Activated gamma-delta T cell treated with anti-CD3 and anti-CD28 coated beads, Interleukin-2, amount 50 U/mL, for 16 hours (primary cell): Measurements from ENCODE around the gene CTRB2.
"Not testable (repeated sequence)": the region's sequence is repeated elsewhere in the genome, so short reads cannot be mapped to it uniquely, and the experiment has no call there.

Source experiments
- DNase-seq: peaks from one replicate; pipeline ENCODE4 v3.0.0-alpha.2; 2020; ENCODE audit warnings: low read depth

The CTRB2 gene

DNA sequence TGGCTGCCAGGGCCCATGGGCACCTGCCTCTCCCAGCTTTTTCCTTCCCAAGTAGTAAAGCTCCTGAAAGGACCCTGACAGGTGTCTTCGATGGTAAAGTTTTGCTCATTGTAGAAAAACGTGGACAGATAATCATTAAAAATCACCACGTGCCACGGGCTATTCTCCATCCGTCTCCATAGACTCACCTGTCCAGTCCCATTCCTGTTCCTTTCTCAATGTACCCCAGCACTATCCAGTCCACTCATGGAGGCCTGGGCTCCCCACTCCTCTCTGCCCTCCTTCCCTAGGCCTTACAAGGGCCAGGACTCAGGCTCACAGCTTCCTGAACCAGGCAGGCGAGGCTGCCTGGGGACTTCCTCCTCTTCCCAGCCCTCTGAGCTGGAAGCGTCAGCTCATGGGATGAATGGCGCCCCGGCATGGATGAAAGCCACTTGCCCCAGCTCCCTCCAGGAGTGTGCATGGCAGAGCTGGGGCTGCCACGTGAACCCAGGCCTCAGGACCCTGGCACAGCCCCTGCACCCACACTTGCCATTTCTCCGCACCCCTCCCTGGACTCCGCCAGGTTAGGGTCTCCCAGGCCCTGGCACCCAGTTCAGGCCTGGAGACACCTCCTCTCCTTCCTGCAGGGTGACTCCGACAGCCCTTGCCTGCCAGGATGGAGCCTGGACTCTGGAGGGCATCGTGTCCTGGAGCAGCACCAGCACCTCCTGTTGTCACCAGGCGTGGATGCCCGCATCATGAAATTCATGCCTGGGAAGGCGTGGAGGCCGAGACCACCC lies 20.6 kb upstream of the CTRB2 start:
- no peak for DNase-seq

DNA sequence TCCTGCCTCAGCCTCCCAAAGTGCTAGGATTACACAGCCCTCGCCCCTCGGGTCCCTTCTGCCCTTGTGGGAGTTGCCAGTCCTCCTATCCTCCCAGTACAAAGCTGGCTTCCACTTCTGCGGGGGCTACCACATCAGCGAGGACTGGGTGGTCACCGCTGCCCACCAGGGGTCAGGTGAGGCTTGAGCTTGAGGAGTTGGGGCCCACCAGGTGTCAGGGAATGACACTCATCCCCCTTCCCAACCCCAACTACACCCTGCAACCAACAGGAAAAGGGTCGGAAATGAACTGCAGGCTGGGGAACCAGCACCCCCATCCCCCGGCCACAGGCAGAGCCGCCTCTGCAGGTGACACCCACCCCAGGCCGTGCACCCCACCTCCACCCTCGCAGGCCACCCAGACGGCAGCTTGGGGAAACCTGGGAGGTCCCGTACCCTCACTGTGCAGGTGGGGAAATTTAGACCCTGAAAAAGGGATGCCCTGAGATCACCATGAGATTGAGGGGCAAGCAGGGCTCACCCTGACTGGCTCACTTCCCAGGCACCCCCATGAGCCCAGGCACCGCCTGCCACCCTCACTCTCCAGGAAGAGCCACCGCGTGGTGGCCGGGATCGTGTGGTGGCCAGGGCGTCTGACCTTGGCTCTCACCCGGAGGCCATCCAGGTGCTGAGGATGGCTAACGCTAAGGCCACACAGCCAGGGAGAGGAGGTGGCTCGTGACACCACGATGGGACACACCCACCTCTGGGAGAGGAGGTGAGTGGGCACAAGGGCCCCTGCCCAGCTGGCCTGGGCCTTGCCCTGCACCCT lies 19.8 kb upstream of the CTRB2 start:
- DNase-seq = no peak

DNA sequence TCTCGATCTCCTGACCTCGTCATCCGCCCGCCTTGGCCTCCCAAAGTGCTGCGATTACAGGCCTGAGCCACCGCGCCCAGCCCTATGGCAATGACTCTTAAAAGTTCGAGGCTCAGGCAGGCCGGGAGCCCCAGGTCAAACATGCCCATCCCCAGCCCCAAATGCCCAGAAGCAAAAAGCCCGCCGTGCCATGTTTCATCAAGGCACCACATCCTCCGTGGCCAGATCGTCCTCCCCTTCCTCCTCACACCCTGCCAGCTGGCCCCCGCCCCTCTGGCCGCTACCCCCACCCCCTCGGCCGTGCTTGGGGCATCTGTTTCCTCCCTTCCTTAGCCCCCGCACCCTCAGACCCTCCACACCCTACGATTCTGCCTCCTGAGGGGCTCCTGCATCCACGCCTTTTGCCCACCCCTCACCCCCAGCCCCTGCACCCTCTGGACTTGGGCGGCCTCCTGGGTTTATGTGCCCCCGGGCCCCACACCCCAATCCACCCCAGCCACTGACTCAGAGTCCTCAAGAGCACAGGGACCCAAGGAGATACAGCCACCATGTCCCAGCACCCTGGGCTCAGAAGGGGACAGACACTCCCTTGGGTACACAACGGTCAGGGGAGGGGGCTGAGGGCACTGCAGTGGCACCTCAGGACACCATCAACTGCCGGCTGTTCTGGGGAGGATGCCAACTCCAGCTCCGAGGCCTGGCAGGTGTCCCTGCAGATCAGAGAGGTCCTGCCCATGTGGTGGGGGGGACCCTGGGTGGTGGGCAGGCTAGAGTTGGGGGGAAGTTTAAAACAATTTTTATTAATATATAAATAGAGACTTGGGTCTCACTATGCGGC lies 18.9 kb upstream of the CTRB2 start:
- DNase-seq = no peak

DNA sequence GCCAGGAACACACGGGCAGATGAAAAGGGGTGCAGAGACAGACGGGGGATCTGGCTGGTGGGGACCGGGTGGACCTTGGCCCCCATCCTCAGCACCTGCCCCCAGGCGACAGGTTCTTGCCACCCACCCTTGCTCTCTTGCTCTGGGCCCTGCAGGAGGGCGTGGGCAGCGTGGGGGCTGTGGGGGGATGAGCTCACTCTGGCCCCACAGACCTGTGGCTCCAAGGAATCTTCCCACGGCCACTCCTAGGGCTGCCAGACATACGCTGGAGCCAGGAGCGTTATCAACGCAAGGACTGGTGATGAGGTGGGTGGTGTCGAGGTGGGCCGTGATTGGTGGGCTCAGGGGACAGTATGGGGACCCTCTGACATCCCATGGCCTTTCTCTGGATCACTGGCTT lies 18.1 kb upstream of the CTRB2 start:
- no peak for DNase-seq

DNA sequence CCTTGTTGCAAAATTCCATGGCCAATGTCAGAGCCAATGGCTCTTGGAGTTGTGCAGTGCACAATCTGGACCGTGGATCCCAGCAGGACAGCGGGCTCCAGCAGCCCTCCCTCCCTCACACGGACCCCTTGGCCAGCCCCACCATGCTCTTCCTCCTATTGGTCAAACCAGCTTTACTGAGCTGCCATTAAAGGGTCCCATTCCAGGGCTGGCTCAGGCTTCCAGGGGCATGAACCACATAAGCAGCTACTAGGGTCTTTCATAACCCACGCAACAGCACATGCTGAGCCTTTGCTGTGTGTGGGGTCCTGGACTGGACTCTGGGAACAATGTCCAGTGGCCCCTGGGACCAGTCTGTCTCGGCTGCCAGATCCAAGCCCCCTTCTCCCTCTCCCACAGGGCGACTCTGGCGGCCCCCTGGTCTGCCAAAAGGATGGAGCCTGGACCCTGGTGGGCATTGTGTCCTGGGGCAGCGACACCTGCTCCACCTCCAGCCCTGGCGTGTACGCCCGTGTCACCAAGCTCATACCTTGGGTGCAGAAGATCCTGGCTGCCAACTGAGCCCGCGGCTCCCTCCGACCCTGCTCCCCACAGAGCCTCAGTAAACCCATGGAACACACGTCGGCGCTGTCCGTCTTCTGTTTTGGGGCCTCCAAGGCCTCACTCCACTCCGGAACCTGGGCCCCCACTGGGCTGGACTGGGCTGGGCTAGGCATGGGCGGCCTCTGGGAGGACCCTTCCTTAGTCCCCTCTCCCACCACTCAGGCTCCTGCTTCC lies 17.5 kb upstream of the CTRB2 start:
- DNase-seq = no peak

DNA sequence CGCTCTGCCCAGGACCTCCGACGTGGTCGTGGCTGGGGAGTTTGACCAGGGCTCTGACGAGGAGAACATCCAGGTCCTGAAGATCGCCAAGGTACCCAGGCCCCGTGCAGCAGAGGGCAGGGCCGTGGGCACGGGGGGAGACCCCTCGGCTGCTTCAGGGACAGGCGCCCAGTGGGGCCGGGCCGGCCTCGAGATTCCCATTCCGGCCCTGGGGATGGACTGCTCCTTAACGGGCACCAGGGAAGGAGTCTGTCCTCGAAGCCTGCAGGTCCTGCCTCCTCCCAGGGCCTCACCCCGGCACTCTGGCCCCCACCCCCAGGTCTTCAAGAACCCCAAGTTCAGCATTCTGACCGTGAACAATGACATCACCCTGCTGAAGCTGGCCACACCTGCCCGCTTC lies 16.2 kb upstream of the CTRB2 start:
- DNase-seq = not testable (repeated sequence)

DNA sequence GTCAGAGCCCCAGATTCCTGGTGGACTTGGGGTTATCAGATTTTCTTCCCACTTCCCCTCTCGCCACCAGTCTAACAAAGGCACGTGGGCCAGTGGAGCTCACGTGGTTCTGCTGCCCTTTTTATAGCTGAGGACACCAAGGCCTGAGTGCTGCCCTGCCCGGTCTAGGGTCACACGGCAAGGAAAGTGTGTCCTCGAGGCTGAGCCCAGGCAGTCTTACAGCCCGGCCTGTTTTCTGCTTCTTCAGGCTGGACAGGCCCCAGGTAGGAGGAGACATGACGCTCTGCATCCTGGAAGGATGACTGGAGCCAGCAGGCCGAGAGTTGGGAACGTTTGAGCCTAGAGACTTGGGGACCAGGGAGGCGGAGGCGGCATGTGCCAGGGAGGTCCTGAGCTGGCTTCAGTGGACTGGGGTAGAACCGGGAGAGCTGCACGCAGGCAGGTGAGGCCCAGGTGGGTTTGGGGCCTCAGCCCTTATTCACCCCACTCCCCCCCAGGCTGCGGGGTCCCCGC lies 15.4 kb upstream of the CTRB2 start:
- DNase-seq = no peak

DNA sequence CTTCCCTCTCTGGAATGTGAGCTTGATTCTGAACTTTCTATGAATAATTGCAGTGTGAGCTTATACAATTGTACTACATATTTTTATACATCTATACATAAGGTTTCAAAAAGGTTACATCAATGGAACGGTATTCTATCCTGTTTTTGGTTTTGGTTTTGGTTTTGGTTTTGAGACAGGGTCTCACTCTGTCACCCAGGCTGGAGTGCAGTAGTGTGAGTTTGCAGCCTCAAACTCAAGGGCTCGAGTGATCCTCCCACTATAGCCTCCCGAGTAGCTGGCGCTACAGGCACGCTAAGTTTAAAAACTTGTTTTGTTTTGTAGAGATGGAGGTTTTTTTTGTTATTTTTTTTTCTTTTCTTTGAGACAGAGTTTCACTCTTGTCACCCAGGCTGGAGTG lies 12.9 kb upstream of the CTRB2 start:
- DNase-seq = no peak

DNA sequence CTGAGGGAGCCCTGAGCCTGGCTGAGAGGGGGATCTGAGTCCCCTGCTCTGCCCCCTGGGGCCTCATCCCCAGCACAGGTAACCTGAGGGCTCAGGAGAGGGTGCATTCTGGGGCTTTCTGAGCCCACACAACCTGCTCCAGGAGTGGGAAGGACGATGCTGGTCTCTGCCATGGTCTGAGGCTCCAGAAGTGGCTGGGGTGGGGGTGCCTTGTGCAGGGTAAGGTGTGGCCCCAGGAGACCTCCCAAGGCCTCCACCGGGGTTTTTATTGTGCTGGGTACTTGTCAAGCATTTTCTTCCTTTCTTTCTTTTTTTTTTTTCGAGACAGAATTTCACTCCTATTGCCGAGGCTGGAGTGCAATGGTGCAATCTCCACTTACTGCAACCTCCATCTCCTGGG lies 12.1 kb upstream of the CTRB2 start:
- DNase-seq = no peak

DNA sequence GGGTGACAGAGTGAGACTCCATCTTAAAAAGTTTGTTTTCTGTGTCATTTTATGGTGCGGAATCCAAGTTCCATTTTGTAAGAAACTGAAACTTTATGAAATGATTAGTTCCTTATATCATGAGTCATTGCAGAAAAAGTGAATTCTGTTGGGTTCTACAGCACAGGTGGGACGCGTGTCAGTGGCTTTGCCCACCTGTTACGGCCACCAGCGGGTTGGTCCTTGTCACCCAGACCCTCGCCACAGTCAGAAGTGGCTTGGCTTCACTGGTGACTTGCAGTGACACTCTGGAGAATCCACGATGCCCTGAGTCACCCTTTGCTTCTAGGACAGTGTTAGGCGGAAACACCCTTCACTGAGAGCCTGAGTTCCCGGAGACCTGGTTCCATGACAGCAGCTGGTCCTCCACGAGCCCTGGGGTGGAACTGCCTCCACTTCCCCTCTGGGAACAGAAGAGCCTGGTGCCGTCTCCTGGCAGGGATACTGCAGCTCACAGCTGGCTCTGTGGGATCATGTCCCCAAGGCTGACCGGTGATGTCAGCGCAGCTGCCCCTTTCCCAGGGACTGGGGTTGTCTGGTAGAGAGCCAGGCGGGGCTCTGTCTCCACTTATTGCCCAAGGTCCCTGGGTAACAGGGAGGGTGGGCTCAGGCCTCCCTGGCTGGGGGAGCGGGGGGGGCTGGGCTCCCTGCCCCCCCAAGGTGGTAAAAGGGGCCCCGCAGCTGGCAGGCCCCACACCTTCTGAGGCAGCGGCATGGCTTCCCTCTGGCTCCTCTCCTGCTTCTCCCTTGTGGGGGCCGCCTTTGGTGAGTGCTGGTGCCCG lies 11.5 kb upstream of the CTRB2 start, which contains the start of gene CTRB1:
CTRB1 (plus strand) TSS at position 733 of the 821 bp plus-strand sequence; CDS start at position 753, 20 bp downstream.
- DNase-seq = no peak

DNA sequence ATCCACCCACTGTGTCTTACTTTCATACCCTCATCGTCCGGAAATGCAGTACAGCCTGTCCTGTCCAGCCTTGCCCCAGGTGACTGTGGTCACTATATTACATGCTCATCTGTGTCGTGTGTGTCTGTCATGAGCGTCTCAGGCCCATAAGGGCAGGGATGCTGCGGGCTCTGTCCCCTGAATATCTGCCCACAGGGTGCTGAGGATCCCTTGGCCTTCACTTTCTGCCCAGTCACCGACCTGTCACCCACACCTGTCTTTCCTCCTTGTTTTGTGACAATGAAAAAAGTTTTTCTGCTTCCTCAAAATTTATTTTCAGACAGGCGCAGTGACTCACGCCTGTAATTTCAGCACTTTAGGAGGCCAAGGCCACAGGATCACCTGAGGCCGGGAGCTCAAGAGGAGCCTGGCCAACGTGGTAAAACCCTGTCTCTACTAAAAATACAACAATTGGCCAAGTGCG lies 10.5 kb upstream of the CTRB2 start:
- DNase-seq = no peak

DNA sequence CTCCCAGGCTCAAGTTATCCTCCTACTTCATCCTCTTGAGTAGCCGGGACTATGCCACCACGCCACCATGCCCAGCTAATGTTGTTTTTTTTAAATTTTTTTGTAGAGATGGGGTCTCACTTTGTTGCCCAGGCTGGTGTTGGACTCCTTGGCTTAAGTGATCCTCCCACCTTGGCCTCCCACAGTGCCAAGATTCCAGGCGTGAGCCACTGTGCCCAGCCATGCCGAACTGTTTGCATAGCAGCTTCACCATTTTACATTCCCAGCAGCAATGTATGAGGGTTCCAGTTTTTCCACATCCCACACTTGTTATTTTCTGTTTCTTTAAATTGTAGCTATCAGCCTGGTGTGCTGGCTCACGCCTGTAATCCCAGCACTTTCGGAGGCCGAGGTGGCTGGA lies 9.6 kb upstream of the CTRB2 start:
- DNase-seq = no peak

DNA sequence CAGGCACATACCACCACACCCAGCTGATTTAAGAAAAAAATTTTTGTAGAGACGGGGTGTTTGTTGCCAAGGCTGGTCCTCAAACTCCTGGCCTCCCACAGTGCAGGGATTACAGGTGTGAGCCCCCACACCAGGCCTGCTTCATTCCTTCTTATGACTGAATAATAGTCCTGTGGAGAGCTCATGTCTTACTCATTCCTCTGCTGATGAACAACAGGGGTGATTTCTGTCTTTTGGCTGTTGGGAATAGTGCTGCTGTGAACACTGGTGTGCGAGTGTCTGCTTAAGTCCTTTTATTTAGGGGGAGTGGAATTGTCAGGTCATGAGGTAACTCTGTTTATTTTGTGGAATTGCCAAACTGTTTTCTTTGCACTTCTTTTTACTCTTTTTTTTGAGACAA lies 9.2 kb upstream of the CTRB2 start:
- DNase-seq = no peak

DNA sequence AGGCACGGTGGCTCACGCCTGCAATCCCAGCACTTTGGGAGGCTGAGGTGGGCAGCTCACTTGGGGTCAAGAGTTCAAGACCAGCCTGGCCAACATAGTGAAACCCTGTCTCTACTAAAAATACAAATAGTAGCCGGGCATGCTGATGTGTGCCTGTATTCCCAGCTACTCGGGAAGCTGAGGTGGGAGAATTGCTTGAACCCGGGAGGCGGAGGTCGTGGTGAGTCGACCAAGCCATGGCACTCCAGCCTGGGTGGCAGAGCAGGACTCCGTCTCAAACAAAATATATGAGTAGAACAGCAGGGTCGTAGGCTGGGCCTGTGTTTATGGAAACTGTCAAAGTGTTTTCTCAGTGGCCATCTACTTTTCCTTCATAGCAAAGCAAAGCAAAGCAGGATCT lies 4.3 kb upstream of the CTRB2 start:
- DNase-seq = not testable (repeated sequence)

DNA sequence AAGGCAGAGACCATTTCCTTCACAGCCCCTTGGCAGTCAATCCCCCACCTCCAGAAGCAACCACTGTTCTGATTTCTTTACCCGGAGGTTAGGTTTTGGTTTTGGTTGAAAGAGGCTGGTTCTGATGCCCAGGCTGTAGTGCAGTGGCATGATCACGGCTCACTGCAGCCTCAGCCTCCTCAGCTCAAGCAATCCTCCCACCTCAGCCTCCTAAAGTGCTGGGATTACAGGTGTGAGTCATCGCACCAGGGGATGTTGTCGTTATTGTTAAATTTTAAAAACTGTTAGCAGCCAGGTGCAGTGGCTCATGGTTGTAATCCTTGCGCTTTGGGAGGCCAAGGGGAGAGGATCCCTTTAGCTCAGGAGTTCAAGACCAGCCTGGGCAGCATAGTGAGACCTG lies 3.0 kb upstream of the CTRB2 start:
- no peak for DNase-seq

DNA sequence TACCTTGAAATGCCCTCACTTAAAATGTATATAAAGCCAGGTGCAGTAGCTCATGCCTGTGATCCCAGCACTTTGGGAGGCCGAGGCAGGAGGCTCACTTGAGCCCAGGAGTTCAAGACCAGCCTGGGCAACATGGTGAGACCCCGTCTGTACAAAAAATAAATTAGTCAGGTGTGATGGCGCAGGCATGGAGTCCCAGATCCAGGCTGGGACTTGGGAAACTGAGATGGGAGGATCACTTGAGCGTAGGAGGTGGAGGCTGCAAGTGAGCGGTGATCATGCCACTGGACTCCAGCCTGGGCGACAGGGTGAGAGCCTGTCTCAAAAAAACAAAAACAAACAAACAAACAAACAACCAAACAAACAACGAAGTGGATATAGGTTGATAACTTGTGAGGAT lies 2.6 kb upstream of the CTRB2 start:
- not testable (repeated sequence) for DNase-seq

DNA sequence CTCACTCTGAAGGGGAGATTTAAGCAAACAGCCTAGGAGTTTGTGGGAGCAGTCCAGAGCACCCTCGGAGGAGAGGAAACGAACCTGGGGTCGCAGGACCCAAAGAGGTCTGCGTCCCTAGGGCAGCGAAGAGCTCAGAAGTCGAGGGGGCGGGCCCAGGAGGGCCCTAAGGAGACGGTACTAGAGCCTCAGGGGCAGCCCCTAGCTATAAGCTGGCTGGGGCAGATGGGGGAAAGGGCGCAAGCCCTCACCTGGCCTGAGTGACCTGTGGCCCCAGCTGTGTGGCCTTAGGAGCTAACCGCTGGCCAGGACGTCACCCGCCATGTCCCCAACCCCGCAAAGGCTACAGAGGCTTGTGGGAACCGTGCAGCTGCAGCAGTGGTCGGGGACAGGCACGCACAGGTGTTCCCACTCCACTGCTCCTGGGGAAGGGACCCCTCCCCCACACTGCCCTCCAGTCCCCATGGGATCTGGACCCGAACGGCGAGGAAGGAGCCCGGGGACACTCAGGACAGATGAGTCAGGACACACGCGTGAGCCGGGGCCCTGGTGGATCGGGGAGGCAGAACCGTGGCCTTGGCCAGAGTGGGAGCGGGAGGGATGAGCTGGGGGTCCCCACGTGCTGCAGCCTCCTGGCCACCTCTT lies 2.0 kb upstream of the CTRB2 start:
- DNase-seq = no peak

DNA sequence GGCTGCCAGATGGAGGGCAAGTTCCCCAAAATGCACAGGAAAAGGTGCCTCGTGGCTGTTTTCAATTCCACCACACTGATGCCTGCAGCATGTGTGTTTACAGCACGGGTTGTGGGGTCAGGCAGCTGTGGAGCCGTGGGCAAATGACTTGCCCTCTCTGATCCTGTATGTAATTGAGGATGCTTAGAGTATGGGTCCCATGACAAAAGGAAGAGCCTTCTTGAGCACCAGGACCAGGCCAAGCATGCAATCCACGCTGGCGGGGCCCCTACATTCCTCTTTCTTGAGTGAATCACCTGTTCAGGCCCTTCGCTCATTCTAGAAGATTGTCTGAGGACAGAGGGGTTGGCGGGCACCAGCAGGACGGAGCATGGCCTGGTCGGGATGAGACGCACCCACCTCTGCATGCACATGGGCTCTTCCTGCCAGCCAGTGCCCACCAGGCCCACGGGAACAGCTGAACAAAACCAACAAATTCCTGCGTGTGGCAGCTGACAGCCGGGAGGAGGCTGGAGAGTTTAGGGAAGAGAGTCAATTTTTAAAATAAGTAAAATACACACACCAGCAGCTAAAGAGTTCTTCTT lies 1.4 kb upstream of the CTRB2 start:
- no peak for DNase-seq

DNA sequence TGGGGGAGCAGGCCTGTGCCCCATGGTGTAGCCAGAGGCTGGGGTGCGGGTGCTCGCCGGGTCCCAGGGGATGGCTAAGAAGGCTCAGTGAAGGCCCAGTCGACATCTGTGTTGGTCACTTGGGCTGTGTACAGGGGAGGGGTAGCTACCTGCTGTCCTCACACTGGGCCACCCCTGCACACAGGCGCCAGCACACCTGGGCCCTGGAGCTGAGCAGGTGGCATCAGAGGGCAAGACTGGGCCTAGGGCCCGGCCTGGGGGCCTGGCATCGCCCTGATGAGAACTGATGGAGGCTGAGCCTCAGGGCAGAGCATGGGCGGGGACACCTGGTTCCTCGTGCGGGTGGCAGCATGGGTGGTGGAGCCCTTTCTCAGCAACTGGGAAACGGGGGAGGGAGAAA lies 870 bp upstream of the CTRB2 start:
- no peak for DNase-seq
